ENCODE data around the gene KRT9. TPM values are rescaled to one million over a fixed set of nuclear protein-coding genes. Genes with fewer than 3 reads are reported as not detected.
A peak's percentile ranks its signal among the peaks of the same experiment; 100 is the strongest.

Gene KRT9
- total and polyA plus RNA-seq, 2 of the 13 experiments (the other 11 are each of a cell fraction or from before 2014, with no cell fraction given): not detected

GRCh38 chr17:41579484-41580243, 7.8 kb upstream of the KRT9 start (continued):
- TF ChIP-seq ZHX1 (CRISPR knock-in tag; IDR thresholded peaks at IDR 0.05; ENCODE audit: low read depth): no peak
- TF ChIP-seq BCL3 (CRISPR knock-in tag; IDR thresholded peaks at IDR 0.05): 0 out of 2 replicates have a peak, but pooled peaks have one; percentile 53
- 0 out of 2 replicates have a peak, but pooled peaks have one; percentile 27 for TF ChIP-seq ZNF556 (CRISPR knock-in tag; IDR thresholded peaks at IDR 0.05; ENCODE audit: borderline replicate concordance)
- peak; percentile 17; the same call in 1 of the 2 replicates for TF ChIP-seq FOSL2 (CRISPR knock-in tag; IDR thresholded peaks at IDR 0.05)
- TF ChIP-seq TRIM24 (CRISPR knock-in tag; IDR thresholded peaks at IDR 0.05): no peak
- 0 out of 2 replicates have a peak, but pooled peaks have one; percentile 38 for TF ChIP-seq ERF (CRISPR knock-in tag; IDR thresholded peaks at IDR 0.05)
- TF ChIP-seq STAG1 (CRISPR knock-in tag; IDR thresholded peaks at IDR 0.05): peak; percentile 59
- peak; percentile 29; the same call in 1 of the 2 replicates for TF ChIP-seq BHLHE40 (IDR thresholded peaks at IDR 0.05; ENCODE audit: low read length)
- TF ChIP-seq TARDBP (CRISPR knock-in tag; IDR thresholded peaks at IDR 0.05): 0 out of 2 replicates have a peak, but pooled peaks have one; percentile 29
- TF ChIP-seq ZFY (CRISPR knock-in tag; IDR thresholded peaks at IDR 0.05): no peak
- TF ChIP-seq ZNF703 (CRISPR knock-in tag; IDR thresholded peaks at IDR 0.05; ENCODE audit: borderline replicate concordance): no peak
- TF ChIP-seq ZNF777 (CRISPR knock-in tag; IDR thresholded peaks at IDR 0.05): no peak
- TF ChIP-seq RAD21 (CRISPR knock-in tag; IDR thresholded peaks at IDR 0.05): peak; percentile 59
- TF ChIP-seq SP2 (CRISPR knock-in tag; IDR thresholded peaks at IDR 0.05): no peak
- peak; percentile 54; the same call in 1 of the 2 replicates for TF ChIP-seq ZMYM4 (CRISPR knock-in tag; IDR thresholded peaks at IDR 0.05)
- no peak for TF ChIP-seq ZNF713 (CRISPR knock-in tag; IDR thresholded peaks at IDR 0.05)
- peak in 1 of 2 experiments; percentile 61; a peak in 1 of 4 replicates for TF ChIP-seq HMGXB4 (CRISPR knock-in tag; IDR thresholded peaks at IDR 0.05; ENCODE audit: borderline replicate concordance in 1 of 2, low read depth in 1 of 2)
- no peak for TF ChIP-seq SKIL (CRISPR knock-in tag; IDR thresholded peaks at IDR 0.05; ENCODE audit: borderline replicate concordance)
- TF ChIP-seq GMEB1 (CRISPR knock-in tag; IDR thresholded peaks at IDR 0.05; ENCODE audit: borderline replicate concordance): 0 out of 2 replicates have a peak, but pooled peaks have one; percentile 34

Measured in HepG2 (cell line).